Progenitor cell of endocrine pancreas (in vitro differentiated cells): ENCODE results near the gene ZSWIM3. TPM values are rescaled to one million over a fixed set of nuclear protein-coding genes. Genes with fewer than 3 reads are reported as not detected.

Experiments used
- DNase-seq: peaks from one replicate; pipeline ENCODE4 v3.0.0; 2021; ENCODE audit warnings: low spot score; ENCODE audit not compliant: unreplicated experiment
- H3K27ac Mint-ChIP-seq: 2 replicates; pipeline ENCODE4 v1.8.0; 2021; ENCODE audit warnings: mild to moderate bottlenecking, moderate library complexity, mixed read lengths
- H3K27me3 Mint-ChIP-seq: 2 replicates; pipeline ENCODE4 v1.8.0; 2021; ENCODE audit warnings: mixed read lengths
- H3K36me3 Mint-ChIP-seq: 2 replicates; pipeline ENCODE4 v1.8.0; 2022; ENCODE audit warnings: mixed read lengths; ENCODE audit not compliant: insufficient read depth
- H3K4me1 Mint-ChIP-seq: 2 replicates; pipeline ENCODE4 v1.8.0; 2021; ENCODE audit warnings: low read depth, mixed read lengths
- H3K4me3 Mint-ChIP-seq: 2 replicates; pipeline ENCODE4 v1.8.0; 2021; ENCODE audit warnings: low read depth, mild to moderate bottlenecking, moderate library complexity, mixed read lengths
- H3K9me3 Mint-ChIP-seq: 2 replicates; pipeline ENCODE4 v1.8.0; 2021; ENCODE audit warnings: low read depth, mixed read lengths
- CTCF ChIP-seq: fragments of 200-600 bp; sonication (generic); IDR thresholded peaks from one replicate; pipeline ENCODE4 v1.5.0; 2021; ENCODE audit warnings: antibody characterized with exemption, mild to moderate bottlenecking; ENCODE audit not compliant: unreplicated experiment
- total RNA-seq: library from RNA; stranded (reverse); gene quantifications from 2 replicates; pipeline ENCODE4 v1.2.1, GENCODE V29; 2021

ZSWIM3 gene
- total RNA-seq, 1 donor from 2014 or later = 7.9 TPM

GRCh38 chr20:45925821-45926506 lies 68.5 kb downstream of the ZSWIM3 start:
- Mint-ChIP-seq H3K27me3 (peaks cover 5% of the 10 kb centered on the region), H3K4me1 (peaks cover 5% of the 10 kb centered on the region), H3K9me3 (no peaks in the 10 kb centered on the region), H3K27ac (no peak overlapping the region), H3K36me3 (no peaks in the 10 kb centered on the region), H3K4me3 (no peak overlapping the region)
- no peak for TF ChIP-seq CTCF
- DNase-seq = no peak

- Mint-ChIP-seq H3K4me3 (no peak overlapping the region), H3K36me3 (no peaks in the 10 kb centered on the region), H3K4me1 (peaks cover 5% of the 10 kb centered on the region), H3K27ac (no peak overlapping the region), H3K9me3 (no peaks in the 10 kb centered on the region), H3K27me3 (peaks cover 2% of the 10 kb centered on the region)
- no peak for DNase-seq
- no peak for TF ChIP-seq CTCF
Measured at GRCh38 chr20:45926731-45927070, 69.3 kb downstream of the ZSWIM3 start.

- TF ChIP-seq CTCF = no peak
- H3K4me3 Mint-ChIP-seq = no peak overlapping the region
- no peak overlapping the region for H3K27ac Mint-ChIP-seq
Measured at GRCh38 chr20:45927071-45927878, 69.9 kb downstream of the ZSWIM3 start.

More at GRCh38 chr20:45927071-45927878, 69.9 kb downstream of the ZSWIM3 start:
- no peak for DNase-seq
- Mint-ChIP-seq H3K4me1 (peaks cover 8% of the 10 kb centered on the region), H3K36me3 (peaks cover 2% of the 10 kb centered on the region), H3K9me3 (no peaks in the 10 kb centered on the region), H3K27me3 (no peaks in the 10 kb centered on the region)

Other genes with a start within 250 kb of the ZSWIM3 start
- not detected in 2 replicates for gene WFDC10A, start 227.9 kb upstream of the ZSWIM3 start, total RNA-seq
- not detected in 2 replicates for gene WFDC9, start 226.3 kb upstream of the ZSWIM3 start, total RNA-seq
- not detected in 2 replicates for gene WFDC11, start 187.4 kb upstream of the ZSWIM3 start, total RNA-seq
- not detected in 2 replicates for gene WFDC13, start 155.6 kb upstream of the ZSWIM3 start, total RNA-seq
- not detected in 2 replicates for gene WFDC10B, start 152.6 kb upstream of the ZSWIM3 start, total RNA-seq
- not detected in 2 replicates for gene SPINT4, start 135.3 kb upstream of the ZSWIM3 start, total RNA-seq
- gene WFDC3, start 65.7 kb upstream of the ZSWIM3 start, total RNA-seq = 0.62 and 0.84 TPM in 2 replicates
- gene DNTTIP1, start 65.7 kb upstream of the ZSWIM3 start, total RNA-seq = 29.3 and 33.4 TPM in 2 replicates
- 63.9 and 69.0 TPM in 2 replicates for gene UBE2C, start 45.0 kb upstream of the ZSWIM3 start, total RNA-seq
- 0.67 TPM in 1 of 2 replicates, not detected in the other for gene TNNC2, start 30.3 kb upstream of the ZSWIM3 start, total RNA-seq
- 12.2 and 13.1 TPM in 2 replicates for gene SNX21, start 23.8 kb upstream of the ZSWIM3 start, total RNA-seq
- 23.0 and 23.2 TPM in 2 replicates for gene ACOT8, start 222 bp upstream of the ZSWIM3 start, total RNA-seq
- gene ZSWIM1, start 23.6 kb downstream of the ZSWIM3 start, total RNA-seq = 13.3 and 15.1 TPM in 2 replicates
- 3.6 and 4.2 TPM in 2 replicates for gene SPATA25, start 30.0 kb downstream of the ZSWIM3 start, total RNA-seq
- 6.3 and 8.4 TPM in 2 replicates for gene NEURL2, start 33.6 kb downstream of the ZSWIM3 start, total RNA-seq
- gene CTSA, start 33.7 kb downstream of the ZSWIM3 start, total RNA-seq = 91.3 and 92.1 TPM in 2 replicates
- gene PLTP, start 54.5 kb downstream of the ZSWIM3 start, total RNA-seq = 28.6 and 29.6 TPM in 2 replicates
- 37.8 and 38.2 TPM in 2 replicates for gene PCIF1, start 77.1 kb downstream of the ZSWIM3 start, total RNA-seq
- 27.4 and 28.5 TPM in 2 replicates for gene ZNF335, start 114.6 kb downstream of the ZSWIM3 start, total RNA-seq
- not detected in 2 replicates for gene MMP9, start 151.3 kb downstream of the ZSWIM3 start, total RNA-seq
- gene SLC12A5, start 171.6 kb downstream of the ZSWIM3 start, total RNA-seq = 8.5 and 8.8 TPM in 2 replicates
- 52.5 and 58.7 TPM in 2 replicates for gene NCOA5, start 232.3 kb downstream of the ZSWIM3 start, total RNA-seq